ENCODE data around the gene FAM120B. TPM values are rescaled to one million over a fixed set of nuclear protein-coding genes. Genes with fewer than 3 reads are reported as not detected.

Gene FAM120B
- total RNA-seq, 1 donor from 2014 or later: 33.7 TPM

- Mint-ChIP-seq H3K36me3 (ENCODE audit: low read depth) (peaks cover 12% of the 10 kb centered on the region), H3K4me3 (peak overlapping the region; percentile 90), H3K27ac (ENCODE audit: unreplicated experiment) (peak overlapping the region; percentile 92), H3K27me3 (ENCODE audit: low read depth) (peaks cover 69% of the 10 kb centered on the region), H3K9me3 (no peaks in the 10 kb centered on the region), H3K4me1 (peaks cover 43% of the 10 kb centered on the region)
- DNase-seq (ENCODE audit: low read depth, low spot score): no peak
- TF ChIP-seq CTCF (conservative IDR thresholded peaks at IDR 0.05): no peak
Measured at GRCh38 chr6:170286934-170287265, 19.7 kb upstream of the FAM120B start.

DNA sequence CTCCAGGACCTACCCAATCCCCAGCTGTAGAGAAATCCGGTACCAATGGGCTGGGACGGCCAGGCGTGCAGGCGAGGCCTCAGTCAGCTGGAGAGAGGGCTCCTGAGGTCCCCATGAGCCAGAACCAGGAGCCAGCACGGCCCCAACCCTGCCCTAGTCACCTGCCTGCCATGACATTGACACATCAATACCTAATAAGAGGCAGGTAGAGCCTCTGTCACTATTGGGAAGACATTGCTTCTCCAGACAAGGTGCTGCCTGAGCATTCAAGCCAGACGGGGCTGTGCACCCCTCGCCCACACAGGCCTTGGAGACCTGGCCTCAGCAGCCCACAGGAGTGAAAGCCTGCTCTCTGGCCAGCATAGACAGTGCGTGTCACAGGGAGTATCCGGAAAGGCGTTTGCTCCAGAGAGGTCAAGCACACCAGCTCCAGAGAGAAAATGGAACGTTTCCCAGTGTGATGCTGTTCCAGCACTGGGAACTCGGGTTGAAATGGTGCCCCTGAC lies 19.1 kb upstream of the FAM120B start:
- Mint-ChIP-seq H3K4me1 (peaks cover 48% of the 10 kb centered on the region), H3K4me3 (peak overlapping the region; percentile 90), H3K36me3 (ENCODE audit: low read depth) (peaks cover 12% of the 10 kb centered on the region), H3K27ac (ENCODE audit: unreplicated experiment) (no peak overlapping the region), H3K27me3 (ENCODE audit: low read depth) (peaks cover 73% of the 10 kb centered on the region), H3K9me3 (no peaks in the 10 kb centered on the region)
- no peak for DNase-seq (ENCODE audit: low read depth, low spot score)
- no peak for TF ChIP-seq CTCF (conservative IDR thresholded peaks at IDR 0.05)

- no peak for TF ChIP-seq CTCF (conservative IDR thresholded peaks at IDR 0.05)
- Mint-ChIP-seq H3K27me3 (ENCODE audit: low read depth) (peaks cover 78% of the 10 kb centered on the region), H3K27ac (ENCODE audit: unreplicated experiment) (no peak overlapping the region), H3K4me3 (peak overlapping the region; percentile 90), H3K9me3 (no peaks in the 10 kb centered on the region), H3K36me3 (ENCODE audit: low read depth) (peaks cover 12% of the 10 kb centered on the region), H3K4me1 (peaks cover 56% of the 10 kb centered on the region)
- DNase-seq (ENCODE audit: low read depth, low spot score): no peak
Measured at GRCh38 chr6:170288091-170288631, 18.4 kb upstream of the FAM120B start.

- no peaks in the 10 kb centered on the region for H3K9me3 Mint-ChIP-seq
- H3K27ac Mint-ChIP-seq (ENCODE audit: unreplicated experiment): no peak overlapping the region
- TF ChIP-seq CTCF (conservative IDR thresholded peaks at IDR 0.05): no peak
- DNase-seq (ENCODE audit: low read depth, low spot score): no peak
- H3K4me3 Mint-ChIP-seq: peak overlapping the region; percentile 90
- peaks cover 62% of the 10 kb centered on the region for H3K4me1 Mint-ChIP-seq
- peaks cover 84% of the 10 kb centered on the region for H3K27me3 Mint-ChIP-seq (ENCODE audit: low read depth)
- H3K36me3 Mint-ChIP-seq (ENCODE audit: low read depth): peaks cover 12% of the 10 kb centered on the region
Measured at GRCh38 chr6:170288852-170289179, 17.7 kb upstream of the FAM120B start.

- H3K36me3 Mint-ChIP-seq (ENCODE audit: low read depth): peaks cover 12% of the 10 kb centered on the region
- no peak for TF ChIP-seq CTCF (conservative IDR thresholded peaks at IDR 0.05)
- no peaks in the 10 kb centered on the region for H3K9me3 Mint-ChIP-seq
- H3K4me3 Mint-ChIP-seq: peak overlapping the region; percentile 90
- H3K4me1 Mint-ChIP-seq: peaks cover 68% of the 10 kb centered on the region
- no peak overlapping the region for H3K27ac Mint-ChIP-seq (ENCODE audit: unreplicated experiment)
- no peak for DNase-seq (ENCODE audit: low read depth, low spot score)
- H3K27me3 Mint-ChIP-seq (ENCODE audit: low read depth): peaks cover 87% of the 10 kb centered on the region
Measured at GRCh38 chr6:170289180-170289931, 17.2 kb upstream of the FAM120B start.

All from neural crest cell (in vitro differentiated cells).